Measurements from ENCODE around the gene SALL4.
"Not testable (repeated sequence)": the region's sequence is repeated elsewhere in the genome, so short reads cannot be mapped to it uniquely, and the experiment has no call there.

The SALL4 gene

DNA sequence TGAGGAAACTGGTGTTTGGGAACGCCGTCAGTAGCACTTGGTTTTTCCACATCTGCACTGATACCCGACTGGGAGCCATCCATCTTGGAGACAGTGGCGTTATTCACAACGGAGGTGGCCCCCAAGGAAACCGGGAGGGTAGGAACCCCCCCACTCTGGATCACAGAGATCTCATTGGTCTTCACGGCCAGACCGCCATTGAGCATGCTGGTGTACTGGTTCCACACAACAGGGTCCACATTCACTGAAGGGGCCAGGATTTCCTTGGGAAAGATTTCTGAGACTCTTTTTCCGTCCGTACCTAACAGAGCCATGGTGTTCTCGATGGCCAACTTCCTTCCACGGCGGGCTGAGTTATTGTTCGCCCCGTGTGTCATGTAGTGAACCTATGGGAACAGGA lies 18.0 kb downstream of the SALL4 start:
- no peak overlapping the region for H3K27ac ChIP-seq
- no peaks in the 10 kb centered on the region for H3K9me3 ChIP-seq (ENCODE audit: low read depth, low read length)
- TF ChIP-seq FOXP2 (optimal IDR thresholded peaks at IDR 0.05; ENCODE audit: control extremely low read depth, extremely low read length, insufficient read depth) (no peak), EZH2 (IDR thresholded peaks at IDR 0.05) (no peak), POLR2AphosphoS5 (IDR thresholded peaks at IDR 0.05; ENCODE audit: borderline replicate concordance, low read depth, low read length) (no peak)
- H3K9ac ChIP-seq (ENCODE audit: insufficient read length) = no peak overlapping the region
- DNase-seq (ENCODE audit: low read depth, low spot score) = no peak
- H3K4me3 ChIP-seq = no peak overlapping the region
- no peaks in the 10 kb centered on the region for H3K36me3 ChIP-seq (ENCODE audit: insufficient read depth, low read length)

GRCh38 chr20:51778229-51778759 lies 24.0 kb downstream of the SALL4 start:
- not testable (repeated sequence) for H3K36me3 ChIP-seq (ENCODE audit: insufficient read depth, low read length); H3K9me3 ChIP-seq (ENCODE audit: low read depth, low read length); DNase-seq (ENCODE audit: low read depth, low spot score); H3K4me3 ChIP-seq; H3K9ac ChIP-seq (ENCODE audit: insufficient read length); H3K27ac ChIP-seq

- Histone ChIP-seq H3K27ac (no peak overlapping the region), H3K36me3 (ENCODE audit: insufficient read depth, low read length) (no peaks in the 10 kb centered on the region), H3K9ac (ENCODE audit: insufficient read length) (no peak overlapping the region), H3K4me3 (no peak overlapping the region), H3K9me3 (ENCODE audit: low read depth, low read length) (no peaks in the 10 kb centered on the region)
- no peak for TF ChIP-seq POLR2AphosphoS5 (IDR thresholded peaks at IDR 0.05; ENCODE audit: borderline replicate concordance, low read depth, low read length)
- DNase-seq (ENCODE audit: low read depth, low spot score) = no peak
These were observed 27.1 kb downstream of the SALL4 start for GRCh38 chr20:51775241-51775640.

GRCh38 chr20:51772236-51772635 lies 30.1 kb downstream of the SALL4 start:
- no peak overlapping the region for H3K4me3 ChIP-seq
- TF ChIP-seq EZH2 (IDR thresholded peaks at IDR 0.05) (no peak), POLR2AphosphoS5 (IDR thresholded peaks at IDR 0.05; ENCODE audit: borderline replicate concordance, low read depth, low read length) (no peak), FOXP2 (optimal IDR thresholded peaks at IDR 0.05; ENCODE audit: control extremely low read depth, extremely low read length, insufficient read depth) (no peak)
- no peak for DNase-seq (ENCODE audit: low read depth, low spot score)
- no peaks in the 10 kb centered on the region for H3K36me3 ChIP-seq (ENCODE audit: insufficient read depth, low read length)
- no peak overlapping the region for H3K9ac ChIP-seq (ENCODE audit: insufficient read length)
- no peaks in the 10 kb centered on the region for H3K9me3 ChIP-seq (ENCODE audit: low read depth, low read length)
- H3K27ac ChIP-seq = no peak overlapping the region

GRCh38 chr20:51769976-51770615 lies 32.2 kb downstream of the SALL4 start:
- no peak overlapping the region for H3K27ac ChIP-seq
- TF ChIP-seq POLR2AphosphoS5 (IDR thresholded peaks at IDR 0.05; ENCODE audit: borderline replicate concordance, low read depth, low read length) (no peak), EZH2 (IDR thresholded peaks at IDR 0.05) (no peak), FOXP2 (optimal IDR thresholded peaks at IDR 0.05; ENCODE audit: control extremely low read depth, extremely low read length, insufficient read depth) (no peak)
- no peaks in the 10 kb centered on the region for H3K36me3 ChIP-seq (ENCODE audit: insufficient read depth, low read length)
- DNase-seq (ENCODE audit: low read depth, low spot score) = no peak
- H3K4me3 ChIP-seq = no peak overlapping the region
- H3K9me3 ChIP-seq (ENCODE audit: low read depth, low read length) = no peaks in the 10 kb centered on the region
- no peak overlapping the region for H3K9ac ChIP-seq (ENCODE audit: insufficient read length)

- no peak overlapping the region for H3K27ac ChIP-seq
These were observed 33.4 kb downstream of the SALL4 start for GRCh38 chr20:51768759-51769517.

GRCh38 chr20:51767867-51768758 lies 34.2 kb downstream of the SALL4 start, which contains the start of gene ATP9A:
Gene ATP9A (minus strand): TSS chr20:51768390. CDS start chr20:51768369, 21 bp downstream.
- H3K4me3 ChIP-seq = peak within 1 kb of the TSS; percentile 83
- H3K9me3 ChIP-seq (ENCODE audit: low read depth, low read length) = no peaks in the 10 kb centered on the region
- H3K9ac ChIP-seq (ENCODE audit: insufficient read length) = peak within 1 kb of the TSS; percentile 85
- no peaks in the 10 kb centered on the region for H3K36me3 ChIP-seq (ENCODE audit: insufficient read depth, low read length)
- no peak within 1 kb of the TSS for H3K27ac ChIP-seq
- no peak for DNase-seq (ENCODE audit: low read depth, low spot score)
- no peak for TF ChIP-seq EZH2 (IDR thresholded peaks at IDR 0.05)
- no peak for TF ChIP-seq POLR2AphosphoS5 (IDR thresholded peaks at IDR 0.05; ENCODE audit: borderline replicate concordance, low read depth, low read length)
- no peak for TF ChIP-seq FOXP2 (optimal IDR thresholded peaks at IDR 0.05; ENCODE audit: control extremely low read depth, extremely low read length, insufficient read depth)

More at GRCh38 chr20:51768759-51769517, 33.4 kb downstream of the SALL4 start:
- no peak for DNase-seq (ENCODE audit: low read depth, low spot score)
- Histone ChIP-seq H3K9ac (ENCODE audit: insufficient read length) (no peak overlapping the region), H3K4me3 (no peak overlapping the region), H3K9me3 (ENCODE audit: low read depth, low read length) (no peaks in the 10 kb centered on the region), H3K36me3 (ENCODE audit: insufficient read depth, low read length) (no peaks in the 10 kb centered on the region)
- TF ChIP-seq EZH2 (IDR thresholded peaks at IDR 0.05) (no peak), FOXP2 (optimal IDR thresholded peaks at IDR 0.05; ENCODE audit: control extremely low read depth, extremely low read length, insufficient read depth) (no peak)

Data from SK-N-MC (cell line).